ENCODE data around the gene CFAP251. TPM values are rescaled to one million over a fixed set of nuclear protein-coding genes. Genes with fewer than 3 reads are reported as not detected.

CFAP251 gene
- total RNA-seq, 4 donors from 2014 or later = 0.34 to 2.9 (median 2.2) TPM

- TF ChIP-seq POLR2A (IDR thresholded peaks at IDR 0.05) = no peak
- TF ChIP-seq CTCF (IDR thresholded peaks at IDR 0.05) = no peak
- WGBS, 2 donors = 42 to 71% methylated on average over 7 to 12 of the region's 12 CpGs
- no peak overlapping the region for H3K27ac ChIP-seq
- no peak for DNase-seq
- peaks cover 16 to 52% (median 29%) of the 10 kb centered on the region in 3 donors for H3K4me1 ChIP-seq
- no peaks in the 10 kb centered on the region for H3K9me3 ChIP-seq
- no peaks in the 10 kb centered on the region for H3K36me3 ChIP-seq
- H3K4me3 ChIP-seq = no peak overlapping the region
- intact Hi-C loops (cut with DNase I) = loop anchor here (10.0 kb wide), 1 partner anchor 114 kb away; the partner anchor contains the start of gene CFAP251
- peaks cover 0 to 6% (median 0%) of the 10 kb centered on the region in 4 donors for H3K27me3 ChIP-seq
Observed at GRCh38 chr12:122028165-122028904, 109.9 kb downstream of the CFAP251 start.

- WGBS, 2 donors = 82 to 83% methylated on average over 11 to 17 of the region's 23 CpGs
- Histone ChIP-seq H3K36me3 (no peaks in the 10 kb centered on the region), H3K9me3 (no peaks in the 10 kb centered on the region), H3K27me3 (peaks cover 0 to 3% (median 0%) of the 10 kb centered on the region in 4 donors), H3K27ac (no peak overlapping the region), H3K4me3 (no peak overlapping the region), H3K4me1 (peaks cover 9 to 45% (median 22%) of the 10 kb centered on the region in 3 donors)
- TF ChIP-seq CTCF (IDR thresholded peaks at IDR 0.05) (no peak), POLR2A (IDR thresholded peaks at IDR 0.05) (no peak)
- no peak for DNase-seq
- intact Hi-C loops (cut with DNase I) = loop anchor here (10.0 kb wide), 1 partner anchor 114 kb away; the partner anchor contains the start of gene CFAP251
Observed at GRCh38 chr12:122028905-122029560, 110.6 kb downstream of the CFAP251 start.

GRCh38 chr12:122029620-122030423, 111.4 kb downstream of the CFAP251 start:
- Histone ChIP-seq H3K9me3 (no peaks in the 10 kb centered on the region), H3K27ac (peak overlapping the region in 2 of 4 donors; percentile 1 to 2), H3K4me1 (peaks cover 8 to 44% (median 19%) of the 10 kb centered on the region in 3 donors), H3K4me3 (peak overlapping the region in 1 of 4 donors; percentile 12), H3K36me3 (peaks cover 0 to under 1% (median 0%) of the 10 kb centered on the region in 3 donors), H3K27me3 (peaks cover 0 to 3% (median 0%) of the 10 kb centered on the region in 4 donors)
- intact Hi-C loops (cut with DNase I) = loop anchor here (10.0 kb wide), 1 partner anchor 115 kb away; the partner anchor contains the start of gene CFAP251
- WGBS, 2 donors = 53 to 59% methylated on average over 3 to 7 of the region's 28 CpGs
- no peak for DNase-seq
- no peak for TF ChIP-seq CTCF (IDR thresholded peaks at IDR 0.05)
- no peak for TF ChIP-seq POLR2A (IDR thresholded peaks at IDR 0.05)

- Histone ChIP-seq H3K27ac (peak overlapping the region in 2 of 4 donors; percentile 1 to 2), H3K9me3 (no peaks in the 10 kb centered on the region), H3K36me3 (peaks cover 0 to 8% (median 0%) of the 10 kb centered on the region in 3 donors), H3K27me3 (peaks cover 0 to 3% (median 0%) of the 10 kb centered on the region in 4 donors), H3K4me3 (no peak overlapping the region), H3K4me1 (peaks cover 13 to 51% (median 19%) of the 10 kb centered on the region in 3 donors)
- TF ChIP-seq CTCF (IDR thresholded peaks at IDR 0.05) (no peak), POLR2A (IDR thresholded peaks at IDR 0.05) (no peak)
- WGBS, 2 donors = 85 to 98% methylated on average over 4 to 12 of the region's 13 CpGs
- no peak for DNase-seq
- intact Hi-C loops (cut with DNase I) = no loop called here
Observed at GRCh38 chr12:122030424-122031035, 112.1 kb downstream of the CFAP251 start.

All from esophagus squamous epithelium (tissue), 5 donors.